HUES64 (cell line): ENCODE measurements around the gene HOXB2.

Source experiments
- H3K27ac ChIP-seq: 2 replicates; pipeline ENCODE4 v1.7.0; 2013; ENCODE audit warnings: low read depth, low read length, inconsistent platforms
- H3K27me3 ChIP-seq: 2 replicates; pipeline ENCODE4 v1.6.1; 2013; ENCODE audit warnings: mild to moderate bottlenecking, low read length; ENCODE audit not compliant: insufficient read depth
- H3K36me3 ChIP-seq: 2 replicates; pipeline ENCODE4 v1.6.1; 2013; ENCODE audit warnings: mild to moderate bottlenecking, low read length; ENCODE audit not compliant: insufficient read depth
- H3K4me1 ChIP-seq: 2 replicates; pipeline ENCODE4 v1.6.1; 2013; ENCODE audit warnings: mild to moderate bottlenecking, low read length, moderate library complexity; ENCODE audit not compliant: insufficient read depth
- H3K4me3 ChIP-seq: 2 replicates; pipeline ENCODE4 v1.5.1; 2013; ENCODE audit warnings: mild to moderate bottlenecking, low read length, moderate library complexity
- H3K9ac ChIP-seq: 2 replicates; pipeline ENCODE4 v1.6.1; 2013; ENCODE audit warnings: mild to moderate bottlenecking, low read depth, low read length
- H3K9me3 ChIP-seq: 2 replicates; pipeline ENCODE4 v1.6.1; 2013; ENCODE audit warnings: low read depth, low read length; ENCODE audit not compliant: insufficient read depth
- WGBS: fragments of 150-250, 120-280 bp; methylation state at CpG from one replicate; pipeline ENCODE4 v1.1.7; 2013; ENCODE audit warnings: missing lambda C conversion rate; 5-methylcytosine and 5-hydroxymethylcytosine counted together

Gene HOXB2

DNA sequence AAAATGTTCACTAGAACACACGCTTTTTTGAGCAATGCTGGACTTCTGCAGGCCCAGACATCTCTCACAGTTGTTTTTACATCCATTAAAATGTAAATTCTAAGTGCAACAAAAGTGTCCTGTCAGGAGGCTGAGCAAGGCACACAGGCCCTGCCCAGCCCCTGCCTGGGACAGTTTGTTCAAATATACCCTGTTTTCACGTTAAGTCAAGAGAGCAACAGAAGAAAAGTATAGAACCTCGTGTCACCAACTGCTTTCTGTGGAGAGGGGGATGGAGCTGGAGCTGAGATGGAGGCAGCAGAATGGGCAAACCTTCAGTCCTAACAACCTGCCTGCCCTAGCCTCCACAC, 4.3 kb upstream of the HOXB2 start:
- Histone ChIP-seq H3K9me3 (no peaks in the 10 kb centered on the region), H3K27me3 (peaks cover 100% of the 10 kb centered on the region), H3K9ac (no peak overlapping the region), H3K4me1 (peaks cover 54% of the 10 kb centered on the region), H3K27ac (no peak overlapping the region), H3K36me3 (no peaks in the 10 kb centered on the region), H3K4me3 (no peak overlapping the region)
- WGBS: 11% methylated on average over 3 of the region's 3 CpGs

DNA sequence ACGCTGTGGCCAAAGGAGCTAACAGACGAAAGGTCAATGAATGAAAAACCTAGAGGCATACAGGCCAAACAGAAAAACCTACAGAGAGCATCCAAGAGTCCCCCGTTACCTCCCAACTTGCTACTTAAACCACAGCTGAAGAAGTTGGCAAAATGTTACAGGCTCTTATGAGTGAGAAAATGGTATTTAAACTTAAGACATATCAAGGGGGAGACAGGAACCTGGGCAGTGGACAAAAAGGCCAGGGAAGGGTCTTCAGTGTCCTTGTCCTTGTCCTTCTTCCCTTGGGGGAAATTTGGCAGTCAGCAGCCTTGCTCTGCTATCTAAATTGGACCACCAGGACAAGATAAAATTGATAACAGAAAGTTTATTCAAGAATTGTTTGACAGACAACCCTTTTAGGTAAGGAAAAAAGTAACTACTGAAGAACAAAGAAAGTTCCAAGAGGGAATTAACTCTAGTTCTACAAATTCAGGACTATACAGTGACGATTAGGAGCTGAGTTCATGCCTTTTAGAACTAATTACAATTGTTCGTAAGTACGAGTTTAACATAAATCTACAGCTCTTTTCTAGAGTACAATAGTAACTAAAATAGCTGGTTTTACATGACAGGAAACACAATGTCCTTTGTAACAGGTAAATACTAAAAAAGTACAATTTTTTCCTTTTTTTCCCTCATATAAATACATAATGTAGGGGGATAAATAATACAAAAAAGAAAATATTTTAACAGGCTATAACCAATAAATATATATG, 3.8 kb upstream of the HOXB2 start:
- H3K27ac ChIP-seq: no peak overlapping the region; the same call in 1 of the 2 replicates
- 19% methylated on average over 4 of the region's 6 CpGs for WGBS
- no peaks in the 10 kb centered on the region for H3K36me3 ChIP-seq
- peaks cover 100% of the 10 kb centered on the region for H3K27me3 ChIP-seq
- H3K9ac ChIP-seq: no peak overlapping the region
- peaks cover 58% of the 10 kb centered on the region for H3K4me1 ChIP-seq
- no peaks in the 10 kb centered on the region for H3K9me3 ChIP-seq
- H3K4me3 ChIP-seq: peak overlapping the region; percentile 24

DNA sequence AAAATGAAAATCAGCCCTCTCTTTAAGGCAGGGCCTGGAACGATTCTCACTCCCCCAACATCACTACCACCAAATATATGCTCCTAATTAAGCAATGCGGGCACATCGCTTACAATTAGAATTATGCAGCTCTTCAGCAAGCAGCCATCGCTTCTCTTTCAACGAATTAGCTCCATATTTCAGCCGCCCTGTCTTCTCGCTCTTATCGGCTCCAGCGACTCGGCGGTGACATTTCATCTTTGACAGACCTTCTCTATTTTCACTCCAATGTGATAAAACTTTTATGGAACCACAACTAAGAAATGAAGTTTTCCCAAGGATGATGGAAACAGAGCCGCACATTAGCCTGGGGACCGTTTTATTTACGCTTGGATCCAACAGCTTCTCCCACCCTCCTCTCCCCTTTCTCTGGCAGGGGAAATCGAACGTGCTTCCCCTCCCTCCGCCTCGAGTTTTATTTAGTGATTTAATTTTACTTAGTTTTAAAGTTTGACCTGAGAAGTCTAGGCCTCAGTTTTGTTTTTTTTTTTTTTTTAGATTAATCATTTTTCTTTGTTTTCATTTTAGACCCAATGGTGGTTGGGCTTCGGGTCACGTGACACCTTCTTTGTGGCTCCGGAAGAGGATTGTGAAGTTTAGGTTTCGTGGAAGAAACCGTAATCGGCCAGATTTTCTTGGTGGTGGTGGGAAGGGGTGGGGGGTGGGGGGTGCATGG, 3.1 kb upstream of the HOXB2 start:
- H3K27me3 ChIP-seq: peaks cover 100% of the 10 kb centered on the region
- peak overlapping the region; percentile 8; the same call in 1 of the 2 replicates for H3K4me3 ChIP-seq
- no peaks in the 10 kb centered on the region for H3K9me3 ChIP-seq
- H3K9ac ChIP-seq: no peak overlapping the region
- H3K4me1 ChIP-seq: peaks cover 58% of the 10 kb centered on the region
- WGBS: 49% methylated on average over 20 of the region's 24 CpGs
- no peaks in the 10 kb centered on the region for H3K36me3 ChIP-seq
- H3K27ac ChIP-seq: no peak overlapping the region

DNA sequence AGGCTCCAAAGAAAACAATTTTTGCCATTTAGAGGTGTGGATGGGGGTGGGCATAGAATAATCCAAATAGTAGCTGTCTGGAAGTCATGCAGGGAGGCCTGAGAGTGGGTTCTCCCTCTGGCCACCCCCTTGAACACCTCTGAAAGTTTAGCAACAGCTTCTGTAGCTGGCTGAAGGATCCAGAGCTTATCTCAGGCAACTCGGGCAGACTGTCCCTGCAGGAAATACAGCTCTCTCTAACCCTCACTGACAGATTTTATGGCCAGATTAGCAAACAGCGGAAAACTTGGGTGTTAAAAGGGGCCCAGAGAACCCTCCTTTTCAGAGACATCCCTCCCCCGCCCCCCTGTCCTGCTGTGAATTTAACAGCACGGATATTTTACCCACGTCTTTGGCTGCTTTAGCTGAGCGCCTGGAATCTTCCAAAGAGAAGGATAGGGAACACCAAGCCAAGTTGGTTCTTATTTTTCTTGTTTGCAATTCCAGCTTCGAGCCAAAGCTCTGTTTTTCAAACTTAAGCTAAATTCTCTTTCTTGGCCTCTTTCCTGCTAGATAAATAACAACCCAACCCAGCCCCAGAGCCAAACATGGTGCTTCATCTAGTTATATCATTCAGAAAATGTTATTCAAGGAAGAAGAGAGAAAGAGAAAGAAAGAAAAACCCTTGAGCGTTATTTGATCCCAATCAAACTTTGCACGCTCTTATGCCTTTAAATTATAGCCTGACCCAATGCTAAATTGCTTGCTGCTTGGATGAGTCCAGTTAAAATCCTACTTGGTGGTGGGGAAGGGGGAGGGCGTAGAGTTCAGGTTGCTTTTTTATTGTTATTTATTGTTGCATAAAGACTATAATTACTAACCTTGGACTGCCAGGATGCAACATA, 2.3 kb upstream of the HOXB2 start:
- no peak overlapping the region for H3K9ac ChIP-seq
- H3K9me3 ChIP-seq: no peaks in the 10 kb centered on the region
- peaks cover 62% of the 10 kb centered on the region for H3K4me1 ChIP-seq
- H3K27me3 ChIP-seq: peaks cover 100% of the 10 kb centered on the region
- no peaks in the 10 kb centered on the region for H3K36me3 ChIP-seq
- H3K27ac ChIP-seq: peak overlapping the region; percentile 50; the same call in 1 of the 2 replicates
- peak overlapping the region; percentile 29 for H3K4me3 ChIP-seq
- WGBS: 25% methylated on average over 9 of the region's 10 CpGs

DNA sequence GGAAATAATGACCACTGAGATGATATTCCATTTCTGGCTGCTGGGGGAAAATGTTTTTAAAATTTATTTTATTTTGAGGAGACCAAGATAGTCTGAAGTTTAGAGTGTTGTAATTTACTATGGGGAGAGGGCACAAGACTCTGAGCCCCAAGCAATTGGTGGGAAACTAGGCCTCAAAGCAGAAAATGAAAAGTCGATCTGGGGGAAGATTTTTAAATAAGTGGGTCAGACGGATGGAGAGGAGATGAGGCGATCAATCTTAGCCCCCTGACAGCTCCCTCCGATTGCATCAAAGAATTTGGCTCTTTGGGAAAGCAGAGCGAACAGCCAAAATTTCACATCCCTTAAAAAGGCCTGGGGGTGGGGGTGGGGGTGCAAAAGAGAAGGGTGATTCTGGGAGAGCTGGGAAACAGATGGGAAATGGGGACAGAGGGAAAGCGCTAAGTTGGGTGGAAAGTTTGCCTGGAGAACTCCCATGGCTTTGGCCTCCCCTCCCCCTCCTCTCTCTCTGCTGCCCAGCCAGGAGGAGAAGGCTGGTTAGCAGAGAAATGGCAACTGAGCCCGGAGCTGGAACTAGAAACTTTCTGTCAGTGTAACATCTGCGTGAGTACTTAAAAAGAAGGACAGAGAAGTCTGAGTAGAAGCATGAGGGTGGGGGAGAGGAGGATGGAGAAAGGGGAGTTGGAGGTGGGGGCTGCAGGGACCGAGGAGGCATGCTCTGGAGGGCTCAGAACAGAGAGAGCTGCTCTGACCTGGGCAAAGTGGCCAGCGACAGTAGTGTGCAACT, 1.4 kb upstream of the HOXB2 start:
- Histone ChIP-seq H3K27me3 (peaks cover 100% of the 10 kb centered on the region), H3K4me1 (peaks cover 62% of the 10 kb centered on the region), H3K4me3 (peak overlapping the region; percentile 29), H3K9me3 (no peaks in the 10 kb centered on the region), H3K36me3 (no peaks in the 10 kb centered on the region), H3K27ac (peak overlapping the region; percentile 50; the same call in 1 of the 2 replicates), H3K9ac (no peak overlapping the region)
- WGBS: 13% methylated on average over 9 of the region's 10 CpGs

DNA sequence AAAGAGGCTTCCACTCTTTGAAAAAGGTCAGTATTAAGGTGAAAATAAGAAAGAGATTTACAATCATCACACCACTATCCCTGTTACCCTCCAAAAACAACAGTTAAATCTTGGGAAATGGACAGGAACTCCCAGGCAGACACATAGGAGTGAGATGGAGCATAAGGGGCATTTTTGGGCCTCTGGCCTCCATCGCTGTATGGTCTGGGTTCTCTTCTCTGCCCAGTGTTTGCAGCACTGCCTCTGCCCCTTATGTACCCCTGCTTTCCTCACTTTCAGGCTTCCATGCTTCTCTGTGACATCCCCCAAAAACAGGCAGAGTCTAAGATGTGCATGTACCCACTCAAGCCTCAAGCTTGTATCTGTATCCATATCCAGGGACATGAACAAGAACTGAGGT, 630 bp upstream of the HOXB2 start:
- Histone ChIP-seq H3K36me3 (no peaks in the 10 kb centered on the region), H3K9me3 (no peaks in the 10 kb centered on the region), H3K9ac (no peak overlapping the region), H3K4me3 (no peak overlapping the region), H3K27ac (no peak overlapping the region; the same call in 1 of the 2 replicates), H3K4me1 (peaks cover 65% of the 10 kb centered on the region), H3K27me3 (peaks cover 100% of the 10 kb centered on the region)
- WGBS: 86% methylated on average over 1 of the region's 1 CpG

GRCh38 chr17:48544349-48545021, 424 bp downstream of the HOXB2 start:
- peak overlapping the region; percentile 53 for H3K4me3 ChIP-seq
- no peaks in the 10 kb centered on the region for H3K9me3 ChIP-seq
- no peak overlapping the region; the same call in 1 of the 2 replicates for H3K27ac ChIP-seq
- no peaks in the 10 kb centered on the region for H3K36me3 ChIP-seq
- peaks cover 100% of the 10 kb centered on the region for H3K27me3 ChIP-seq
- under 1% methylated on average over 29 of the region's 38 CpGs for WGBS
- peaks cover 58% of the 10 kb centered on the region for H3K4me1 ChIP-seq
- peak overlapping the region; percentile 43; the same call in 1 of the 2 replicates for H3K9ac ChIP-seq

- Histone ChIP-seq H3K9me3 (no peaks in the 10 kb centered on the region), H3K9ac (peak overlapping the region; percentile 43; the same call in 1 of the 2 replicates), H3K27ac (no peak overlapping the region; the same call in 1 of the 2 replicates), H3K4me1 (peaks cover 52% of the 10 kb centered on the region), H3K27me3 (peaks cover 100% of the 10 kb centered on the region), H3K36me3 (no peaks in the 10 kb centered on the region), H3K4me3 (peak overlapping the region; percentile 53)
- under 1% methylated on average over 18 of the region's 20 CpGs for WGBS
Observed at GRCh38 chr17:48543854-48544348, 1.0 kb downstream of the HOXB2 start.

DNA sequence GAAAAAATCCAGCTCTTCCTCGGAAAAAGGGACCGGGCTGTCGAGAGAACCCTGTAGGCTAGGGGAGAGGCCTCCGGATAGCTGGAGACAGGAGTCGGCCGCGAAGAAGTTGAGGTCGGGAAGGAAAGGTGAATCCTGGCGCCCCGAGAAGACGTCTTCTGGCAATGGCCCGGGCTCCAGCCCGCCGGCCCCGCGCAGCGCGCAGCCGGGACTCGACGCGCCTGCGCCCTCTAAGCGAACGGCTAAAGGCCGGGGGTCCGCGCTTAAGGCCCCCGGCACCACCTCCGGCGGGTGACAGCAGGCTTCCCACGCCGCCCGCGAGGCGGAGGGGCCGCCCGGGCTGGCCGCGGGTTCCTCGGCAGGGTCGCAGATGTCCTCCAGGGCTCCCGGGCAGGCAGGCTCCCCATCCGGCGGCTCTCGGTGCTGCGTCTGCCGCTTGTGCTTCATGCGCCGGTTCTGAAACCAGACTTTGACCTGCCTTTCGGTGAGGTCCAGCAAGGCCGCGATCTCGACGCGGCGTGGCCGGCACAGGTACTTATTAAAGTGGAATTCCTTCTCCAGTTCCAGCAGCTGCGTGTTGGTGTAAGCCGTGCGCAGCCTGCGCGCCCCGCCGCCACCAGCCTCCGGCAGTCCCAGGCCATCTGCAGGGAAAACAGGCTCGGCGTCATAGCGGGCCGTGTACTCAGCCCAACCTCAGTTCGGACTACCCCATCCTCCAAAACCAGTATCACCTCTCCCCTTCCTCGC, 1.6 kb downstream of the HOXB2 start:
- Histone ChIP-seq H3K27me3 (peaks cover 96% of the 10 kb centered on the region), H3K27ac (no peak overlapping the region), H3K9me3 (no peaks in the 10 kb centered on the region), H3K4me1 (peaks cover 47% of the 10 kb centered on the region), H3K36me3 (no peaks in the 10 kb centered on the region), H3K4me3 (peak overlapping the region; percentile 53), H3K9ac (peak overlapping the region; percentile 42; the same call in 1 of the 2 replicates)
- whole genome bisulfite sequencing: under 1% methylated on average over 72 of the region's 72 CpGs
